Measurements from ENCODE around the gene LHX1. TPM values are rescaled to one million over a fixed set of nuclear protein-coding genes. Genes with fewer than 3 reads are reported as not detected.

LHX1 gene
- total RNA-seq, 2 donors from 2014 or later: not detected

- Histone ChIP-seq H3K4me3 (no peak overlapping the region), H3K27me3 (peaks cover 4% of the 10 kb centered on the region), H3K9me3 (no peaks in the 10 kb centered on the region), H3K27ac (no peak overlapping the region), H3K4me1 (no peaks in the 10 kb centered on the region), H3K36me3 (no peaks in the 10 kb centered on the region), H3K9ac (ENCODE audit: low read depth in 2 of 2, low read length in 2 of 2) (no peak overlapping the region)
- TF ChIP-seq CTCF (IDR thresholded peaks at IDR 0.05): no peak
- DNase-seq: no peak
- intact Hi-C loops (cut with DNase I): no loop called here
Measured at GRCh38 chr17:36919407-36919968, 17.8 kb upstream of the LHX1 start.

GRCh38 chr17:36920032-36921005 is 17.0 kb upstream of the LHX1 start:
- intact Hi-C loops (cut with DNase I): no loop called here

DNA sequence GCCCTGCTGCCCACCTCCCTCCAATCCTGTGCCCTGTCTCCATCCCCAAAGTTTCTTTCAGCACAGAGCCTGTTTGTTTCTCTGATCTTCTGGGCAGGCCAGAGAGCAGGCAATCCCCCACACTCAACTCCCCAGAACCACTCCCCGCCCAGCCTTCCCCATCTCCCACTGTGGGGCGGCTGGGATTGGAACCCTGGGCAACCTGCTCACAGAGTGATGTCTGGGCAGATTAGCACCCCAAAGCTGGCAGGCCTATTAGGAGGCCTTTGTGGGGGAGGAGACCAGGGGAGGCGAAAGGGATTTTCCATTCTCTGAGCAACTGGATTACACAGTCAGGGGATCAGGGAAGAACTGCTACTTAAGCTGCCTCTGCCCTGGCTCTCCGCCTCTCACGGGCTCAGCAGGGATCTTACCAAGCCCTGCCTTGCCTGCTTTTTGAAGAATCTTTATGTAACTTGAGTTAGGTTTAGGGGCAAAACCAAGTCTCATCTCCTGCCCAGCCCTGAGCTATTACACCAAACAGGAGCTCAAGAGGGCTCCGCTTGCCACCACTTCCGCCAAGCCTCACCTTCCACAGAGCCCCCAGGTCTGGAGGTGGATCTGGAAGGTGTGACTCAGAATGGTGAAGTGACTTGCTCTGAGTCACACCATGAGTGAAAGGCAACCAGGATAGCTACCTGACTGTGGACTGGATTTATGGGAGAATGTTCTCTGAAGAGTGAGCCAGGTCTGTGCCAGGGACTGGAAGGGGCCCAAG is 16.0 kb upstream of the LHX1 start:
- peaks cover 4% of the 10 kb centered on the region for H3K27me3 ChIP-seq
- intact Hi-C loops (cut with DNase I): no loop called here
- no peak for TF ChIP-seq CTCF (IDR thresholded peaks at IDR 0.05)
- no peaks in the 10 kb centered on the region for H3K9me3 ChIP-seq
- H3K4me1 ChIP-seq: no peaks in the 10 kb centered on the region
- H3K4me3 ChIP-seq: no peak overlapping the region
- no peak overlapping the region for H3K27ac ChIP-seq
- no peak for DNase-seq
- H3K36me3 ChIP-seq: no peaks in the 10 kb centered on the region
- H3K9ac ChIP-seq (ENCODE audit: low read depth in 2 of 2, low read length in 2 of 2): no peak overlapping the region

More at GRCh38 chr17:36920032-36921005, 17.0 kb upstream of the LHX1 start:
- Histone ChIP-seq H3K36me3 (no peaks in the 10 kb centered on the region), H3K4me3 (no peak overlapping the region), H3K9me3 (no peaks in the 10 kb centered on the region), H3K4me1 (no peaks in the 10 kb centered on the region), H3K27me3 (peaks cover 4% of the 10 kb centered on the region), H3K27ac (no peak overlapping the region), H3K9ac (ENCODE audit: low read depth in 2 of 2, low read length in 2 of 2) (no peak overlapping the region)
- no peak for DNase-seq
- no peak for TF ChIP-seq CTCF (IDR thresholded peaks at IDR 0.05)

- TF ChIP-seq CTCF (IDR thresholded peaks at IDR 0.05): no peak
- Histone ChIP-seq H3K27me3 (peaks cover 10% of the 10 kb centered on the region), H3K4me3 (no peak overlapping the region), H3K9ac (ENCODE audit: low read depth in 2 of 2, low read length in 2 of 2) (no peak overlapping the region), H3K27ac (no peak overlapping the region), H3K36me3 (no peaks in the 10 kb centered on the region), H3K4me1 (no peaks in the 10 kb centered on the region), H3K9me3 (no peaks in the 10 kb centered on the region)
- intact Hi-C loops (cut with DNase I): no loop called here
- no peak for DNase-seq
Measured at GRCh38 chr17:36922175-36922574, 15.1 kb upstream of the LHX1 start.

DNA sequence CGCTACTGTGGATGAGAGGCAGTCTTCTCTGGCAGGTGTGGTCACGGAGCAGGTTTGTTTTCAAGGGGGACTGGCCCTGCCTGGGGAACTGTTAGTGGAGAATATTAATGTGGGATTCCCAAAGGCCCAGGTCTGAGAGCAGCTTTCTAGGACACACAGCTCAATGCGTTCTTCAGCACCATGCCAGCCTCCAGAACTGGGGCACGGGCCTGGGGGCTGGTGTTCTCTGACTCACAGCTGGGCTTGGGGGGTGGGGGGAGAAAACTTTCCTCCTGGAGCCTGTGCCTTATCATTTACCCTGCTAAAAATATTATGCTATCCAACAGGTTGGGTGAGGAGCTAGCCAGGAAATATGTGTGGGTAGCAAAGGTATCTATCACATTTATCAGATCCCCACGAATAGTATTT is 13.5 kb upstream of the LHX1 start:
- Histone ChIP-seq H3K4me1 (no peaks in the 10 kb centered on the region), H3K27me3 (peaks cover 22% of the 10 kb centered on the region), H3K27ac (no peak overlapping the region), H3K36me3 (no peaks in the 10 kb centered on the region), H3K9ac (ENCODE audit: low read depth in 2 of 2, low read length in 2 of 2) (no peak overlapping the region), H3K4me3 (no peak overlapping the region), H3K9me3 (no peaks in the 10 kb centered on the region)
- intact Hi-C loops (cut with DNase I): no loop called here
- no peak for DNase-seq
- TF ChIP-seq CTCF (IDR thresholded peaks at IDR 0.05): no peak

All from colonic mucosa (tissue), 4 donors.